AG04450 (cell line): ENCODE data around the gene GOLGA6L6. TPM values are rescaled to one million over a fixed set of nuclear protein-coding genes. Genes with fewer than 3 reads are reported as not detected.
"Not testable (repeated sequence)": the region's sequence is repeated elsewhere in the genome, so short reads cannot be mapped to it uniquely, and the experiment has no call there.

Experiments
- CTCF ChIA-PET: fragments of 300-600, 350-600 bp; formaldehyde crosslinking; extraction: SDS; loops from one replicate; lab custom pipeline; 2022; ENCODE audit warnings: antibody characterized with exemption, inconsistent platforms; lab: Charles Lee
- POLR2A ChIA-PET: fragments of 350-600 bp; formaldehyde crosslinking; extraction: SDS; loops from one replicate; lab custom pipeline; 2021; ENCODE audit warnings: antibody characterized with exemption, inconsistent platforms; lab: Yijun Ruan, JAX
- DNase-seq: peaks from one replicate; pipeline ENCODE4 v3.0.0-alpha.2; 2011; ENCODE audit warnings: low read depth, low spot score
- H3K27ac ChIP-seq: one replicate; pipeline ENCODE4 v1.5.1; 2012; ENCODE audit warnings: low read depth, low read length, control low read depth
- H3K27me3 ChIP-seq: one replicate; pipeline ENCODE4 v1.6.0; 2012; ENCODE audit warnings: low read length; ENCODE audit not compliant: control insufficient read depth, insufficient read depth
- H3K4me3 ChIP-seq: 2 replicates; pipeline ENCODE4 v1.5.1; 2011; ENCODE audit warnings: mild to moderate bottlenecking, low read depth, low read length, control low read depth
- H3K9me3 ChIP-seq: 2 replicates; pipeline ENCODE4 v1.5.1; 2012; ENCODE audit warnings: low read length; ENCODE audit not compliant: control insufficient read depth, insufficient read depth
- polyA plus RNA-seq: library from polyadenylated mRNA; depleted of rRNA; stranded (reverse); fragments of >200 nt; gene quantifications from 2 replicates; pipeline ENCODE4 v1.2.3, GENCODE V29; 2011
- small RNA-seq: library from RNA; depleted of rRNA; stranded (forward); fragments of <200 nt; gene quantifications from one replicate; pipeline ENCODE3, GENCODE V24; 2012; ENCODE audit warnings: low read depth; ENCODE audit not compliant: insufficient read length

The GOLGA6L6 gene
- polyA plus RNA-seq, 1 experiment = not detected

GRCh38 chr15:20497781-20498180 lies 43.8 kb downstream of the GOLGA6L6 start:
- CTCF ChIA-PET, H3K9me3 ChIP-seq, H3K27me3 ChIP-seq, DNase-seq, POLR2A ChIA-PET, H3K4me3 ChIP-seq, H3K27ac ChIP-seq: not testable (repeated sequence)

- H3K9me3 ChIP-seq, POLR2A ChIA-PET, H3K27me3 ChIP-seq, H3K27ac ChIP-seq, H3K4me3 ChIP-seq, DNase-seq, CTCF ChIA-PET: not testable (repeated sequence)
Observed at GRCh38 chr15:20493035-20493434, 48.6 kb downstream of the GOLGA6L6 start.

GRCh38 chr15:20492598-20492997 lies 49.0 kb downstream of the GOLGA6L6 start:
- H3K27ac ChIP-seq, H3K27me3 ChIP-seq, H3K4me3 ChIP-seq, CTCF ChIA-PET, DNase-seq, POLR2A ChIA-PET, H3K9me3 ChIP-seq: not testable (repeated sequence)

- POLR2A ChIA-PET, H3K4me3 ChIP-seq, H3K9me3 ChIP-seq, DNase-seq, CTCF ChIA-PET, H3K27ac ChIP-seq, H3K27me3 ChIP-seq: not testable (repeated sequence)
Observed at GRCh38 chr15:20489320-20489719, 52.3 kb downstream of the GOLGA6L6 start.

Small RNA genes within 50 kb of the gene (small RNA-seq; reads per million reads assigned to genes)
- gene RN7SL759P = not detected
